Ecto neural progenitor cell (in vitro differentiated cells): ENCODE data around the gene BAIAP3.
A peak's percentile ranks its signal among the peaks of the same experiment; 100 is the strongest.

Experiments used
- DNase-seq: peaks from one replicate; pipeline ENCODE4 v3.0.0-alpha.2; 2018; ENCODE audit warnings: low spot score

The BAIAP3 gene

DNA sequence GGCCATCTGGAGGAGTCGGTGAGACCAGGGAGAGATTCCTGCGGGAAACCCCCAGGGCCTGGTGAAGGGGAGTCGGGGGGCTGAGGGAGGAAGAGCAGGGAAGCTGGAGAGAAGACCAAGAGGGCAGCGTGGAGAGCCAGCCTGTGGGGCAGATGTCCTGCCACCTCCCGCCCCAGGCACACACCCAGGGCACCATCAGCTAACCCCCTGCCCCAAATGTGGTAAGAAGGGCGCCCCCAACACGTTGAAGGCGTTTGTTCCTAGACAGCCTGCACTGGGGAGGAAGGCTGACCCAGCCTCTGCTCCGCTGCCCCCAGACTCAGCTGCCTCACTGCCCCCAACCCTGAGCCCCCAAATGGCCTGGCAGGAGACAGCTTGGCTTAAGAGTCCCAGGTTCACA is 1.3 kb downstream of the BAIAP3 start:
- no peak for DNase-seq

DNA sequence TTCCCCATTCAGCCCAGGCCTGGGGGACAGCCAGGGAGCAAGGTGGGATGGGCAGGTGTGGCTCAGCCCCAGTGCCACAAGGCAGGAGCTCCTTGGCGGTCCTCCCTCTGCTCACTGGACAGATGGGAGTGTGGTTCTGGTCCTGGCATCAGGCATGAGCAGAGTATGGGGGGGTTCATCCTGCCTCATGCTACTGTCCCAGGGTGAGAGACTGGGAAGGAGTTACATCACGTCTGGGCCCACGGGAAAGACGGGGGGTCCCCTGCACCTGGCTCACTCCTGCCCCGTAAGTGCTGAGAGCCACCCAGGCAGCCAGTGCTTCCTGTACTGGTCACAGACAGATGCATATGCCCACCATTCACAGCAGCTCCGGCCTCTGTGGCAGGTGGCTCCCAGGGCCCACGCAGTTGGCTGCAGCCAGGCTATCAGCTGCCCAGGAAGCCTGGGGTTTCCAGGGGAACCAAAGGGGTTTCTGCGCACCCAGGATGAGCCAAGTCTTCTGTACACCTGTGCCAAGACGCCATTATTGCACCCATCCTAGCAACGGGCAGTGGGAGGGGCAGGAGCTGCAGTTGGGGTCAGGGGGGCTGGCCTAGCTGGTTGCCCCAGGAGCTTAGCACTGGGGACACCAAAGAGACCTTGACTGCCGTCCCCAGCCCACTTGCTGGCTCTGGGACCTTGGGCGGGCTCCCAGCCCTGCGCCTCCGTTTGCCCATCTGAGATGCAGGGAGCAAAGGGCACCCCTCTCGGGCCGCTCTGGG is 1.9 kb downstream of the BAIAP3 start:
- DNase-seq, result no peak

DNA sequence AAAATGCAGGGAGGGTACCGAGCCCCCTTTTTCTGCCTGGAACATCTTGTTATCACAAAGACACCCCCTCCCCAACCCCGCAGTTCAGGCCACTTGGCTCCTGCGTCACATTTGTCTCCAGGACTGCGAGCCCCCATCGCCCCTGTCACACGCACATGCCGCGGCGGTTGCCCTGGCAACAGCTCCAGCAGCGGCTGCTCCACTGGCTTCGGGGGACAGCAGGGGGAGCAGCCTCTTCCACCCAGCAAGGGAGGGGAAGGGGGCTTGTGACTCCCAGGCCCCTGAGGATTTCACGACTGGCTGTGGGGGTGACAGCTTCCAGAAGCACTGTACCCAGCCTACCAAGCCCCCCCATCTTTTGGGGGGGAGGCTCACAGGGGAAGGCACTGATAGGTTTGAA is 2.6 kb downstream of the BAIAP3 start:
- DNase-seq, result peak; percentile 85

DNA sequence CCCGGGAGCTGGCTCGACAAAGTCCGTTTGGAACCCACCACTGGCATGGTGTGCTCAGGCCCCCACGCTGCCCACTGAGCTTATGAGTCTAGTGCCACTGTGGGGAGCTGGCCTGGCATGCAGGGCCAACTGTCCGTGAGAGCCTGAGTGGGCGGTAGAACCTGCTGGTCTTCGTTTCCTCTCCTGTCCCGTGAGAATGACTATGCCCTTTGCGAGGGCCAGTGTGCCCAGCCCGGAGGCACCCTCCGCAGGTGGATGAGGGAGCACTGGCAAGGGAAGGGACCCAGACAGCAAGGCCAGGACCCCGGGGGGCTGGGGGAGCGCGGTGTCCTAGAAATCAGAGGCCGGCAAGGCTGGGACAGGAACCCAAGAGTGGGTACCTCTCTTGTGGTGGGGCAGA is 3.2 kb downstream of the BAIAP3 start:
- DNase-seq, result no peak

DNA sequence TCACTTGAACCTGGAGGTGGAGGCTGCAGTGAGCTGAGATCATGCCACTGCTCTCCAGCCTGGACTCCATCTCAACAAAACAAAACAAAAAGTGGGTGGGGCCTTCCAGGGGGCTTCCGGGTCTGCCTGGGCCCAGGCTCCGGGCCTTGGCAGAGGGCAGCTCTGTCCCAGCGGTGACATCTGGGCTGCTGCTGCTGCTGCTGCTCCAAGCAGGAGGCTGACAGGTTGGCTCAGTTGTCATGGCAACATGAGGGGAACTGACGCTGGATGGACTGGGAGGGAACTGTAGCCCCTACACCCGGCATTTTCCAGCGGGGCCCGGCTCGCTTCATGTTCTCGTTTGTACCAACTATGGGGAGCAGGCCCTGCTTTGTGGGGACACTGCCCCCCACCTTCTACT is 4.0 kb downstream of the BAIAP3 start:
- no peak for DNase-seq

DNA sequence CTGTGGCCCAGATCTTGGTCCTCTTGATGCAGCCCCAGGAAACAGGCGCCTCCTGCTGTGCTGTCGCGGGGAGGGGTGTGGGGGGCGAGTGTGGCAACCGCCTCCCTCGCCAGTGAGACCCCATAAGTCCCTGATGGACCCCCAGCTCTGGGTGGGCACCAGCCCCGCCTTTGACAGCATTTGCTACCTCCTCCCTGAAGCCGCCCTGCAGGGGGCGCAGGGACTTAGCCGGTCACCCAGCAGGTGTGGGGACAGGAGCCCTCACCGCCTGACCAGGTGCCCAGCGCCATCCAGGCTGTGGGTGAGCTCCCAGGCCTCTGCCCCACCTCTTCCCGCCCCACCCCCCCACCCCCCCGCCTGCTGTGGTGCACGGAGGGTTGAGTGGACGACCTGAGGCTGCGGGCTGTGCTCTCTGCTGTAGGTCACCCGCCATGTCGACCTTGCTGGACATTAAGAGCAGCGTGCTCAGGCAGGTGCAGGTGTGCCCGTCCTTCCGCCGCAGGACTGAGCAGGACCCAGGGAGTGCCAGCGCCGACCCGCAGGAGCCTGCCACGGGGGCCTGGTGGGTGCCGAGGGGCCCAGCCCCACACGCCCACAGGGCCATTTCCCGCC is 4.8 kb downstream of the BAIAP3 start:
- no peak for DNase-seq

DNA sequence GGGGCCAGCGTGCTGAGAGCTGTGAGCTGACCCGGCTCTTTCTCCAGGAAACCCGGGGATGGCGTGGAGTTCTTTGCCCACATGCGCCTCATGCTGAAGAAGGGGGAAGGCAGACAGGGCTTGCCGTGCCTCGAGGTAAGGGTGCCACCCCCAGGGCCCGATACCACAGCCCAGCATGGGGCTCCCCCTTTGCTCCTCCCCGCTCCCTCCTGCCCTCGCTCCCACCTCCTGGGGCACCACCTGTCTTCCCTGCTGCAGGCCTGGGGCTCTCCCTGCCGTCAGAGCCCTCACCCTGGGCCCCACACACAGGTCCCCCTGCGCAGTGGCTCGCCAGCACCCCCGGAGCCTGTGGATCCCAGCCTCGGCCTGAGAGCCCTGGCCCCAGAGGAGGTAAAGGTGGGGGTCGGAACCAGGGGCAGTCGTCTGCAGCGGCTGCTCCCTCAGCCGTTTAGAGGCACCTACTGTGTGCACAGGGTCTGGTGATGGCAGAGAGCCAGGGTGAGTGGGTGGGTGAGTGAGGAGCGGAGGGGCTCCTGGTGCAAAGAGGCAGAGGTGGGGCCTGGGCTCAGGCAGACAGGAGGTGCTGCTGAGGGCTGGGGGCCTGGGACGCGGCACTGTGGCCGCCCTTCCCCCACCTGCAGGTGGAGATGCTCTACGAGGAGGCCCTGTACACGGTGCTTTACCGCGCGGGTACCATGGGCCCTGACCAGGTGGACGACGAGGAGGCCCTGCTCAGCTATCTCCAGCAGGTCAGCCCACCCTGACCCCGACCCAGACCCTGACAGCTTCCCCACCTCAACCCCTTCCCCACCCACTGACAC is 5.6 kb downstream of the BAIAP3 start:
- no peak for DNase-seq

DNA sequence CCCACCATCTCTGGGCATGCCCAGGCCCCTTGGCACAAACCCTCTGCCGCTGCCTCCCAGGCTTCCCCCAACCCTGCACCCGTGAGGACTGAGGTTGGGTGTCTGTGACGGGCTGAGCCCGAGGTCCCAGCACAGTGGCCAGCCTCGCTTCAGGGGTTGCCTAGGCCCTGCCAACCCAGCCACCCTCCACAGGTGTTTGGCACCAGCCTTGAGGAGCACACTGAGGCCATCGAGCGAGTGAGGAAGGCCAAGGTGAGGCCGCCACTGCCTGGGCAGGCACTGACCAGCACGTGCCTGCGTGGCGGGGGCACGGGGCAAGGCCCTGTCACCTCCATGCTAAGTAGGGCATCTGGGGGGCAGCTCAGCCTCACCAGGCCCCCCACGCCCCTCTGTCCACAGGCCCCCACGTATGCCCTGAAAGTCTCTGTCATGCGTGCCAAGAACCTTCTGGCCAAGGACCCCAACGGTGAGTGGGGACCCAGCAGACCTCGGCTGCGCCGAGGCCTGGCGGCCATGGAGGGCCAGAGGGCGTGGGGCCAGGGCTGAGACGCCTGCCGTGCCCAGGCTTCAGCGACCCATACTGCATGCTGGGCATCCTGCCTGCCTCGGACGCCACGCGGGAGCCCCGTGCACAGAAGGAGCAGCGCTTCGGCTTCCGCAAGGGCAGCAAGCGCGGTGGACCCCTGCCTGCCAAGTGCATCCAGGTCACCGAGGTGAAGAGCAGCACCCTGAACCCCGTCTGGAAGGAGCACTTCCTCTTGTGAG is 7.5 kb downstream of the BAIAP3 start:
- DNase-seq, result no peak

DNA sequence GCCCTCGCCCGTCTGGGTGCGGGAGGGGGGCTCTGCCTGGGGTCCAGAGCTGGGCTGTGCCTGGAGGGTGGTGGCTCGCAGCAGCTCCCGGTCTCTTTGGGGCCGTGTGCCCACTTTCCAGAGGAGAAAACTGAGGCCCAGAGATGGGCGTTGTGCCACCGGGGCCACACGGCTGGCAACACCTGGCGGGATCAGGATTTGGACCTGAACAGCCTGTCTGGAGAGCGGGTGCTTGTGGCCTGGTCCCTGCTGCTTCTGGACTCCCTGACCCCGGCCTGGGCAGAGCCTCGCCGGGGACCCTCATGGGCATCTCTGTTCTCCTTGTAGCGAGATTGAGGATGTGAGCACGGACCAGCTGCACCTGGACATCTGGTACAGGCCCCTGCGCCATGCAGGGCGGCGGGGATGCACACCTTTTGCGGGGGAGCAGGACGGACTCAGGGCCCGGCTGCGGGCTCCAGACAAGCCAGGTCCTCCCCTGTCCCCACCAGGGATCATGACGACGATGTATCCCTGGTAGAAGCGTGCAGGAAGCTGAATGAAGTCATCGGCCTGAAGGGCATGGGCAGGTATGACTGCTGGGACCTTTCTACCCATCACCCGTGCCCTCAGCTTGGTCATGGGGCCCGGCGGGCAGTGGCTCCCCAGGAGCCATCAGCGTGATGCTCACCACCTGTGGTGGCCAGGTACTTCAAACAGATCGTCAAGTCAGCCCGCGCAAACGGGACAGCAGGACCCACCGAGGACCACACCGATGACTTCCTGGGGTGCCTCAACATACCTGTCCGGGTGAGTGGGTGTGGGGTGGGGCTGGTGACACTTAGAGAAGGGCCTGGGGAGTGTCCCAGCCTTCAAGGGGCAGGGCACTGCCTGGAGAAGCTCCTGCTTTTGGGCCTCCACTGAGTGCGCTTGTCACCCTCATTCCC is 8.3 kb downstream of the BAIAP3 start:
- no peak for DNase-seq

DNA sequence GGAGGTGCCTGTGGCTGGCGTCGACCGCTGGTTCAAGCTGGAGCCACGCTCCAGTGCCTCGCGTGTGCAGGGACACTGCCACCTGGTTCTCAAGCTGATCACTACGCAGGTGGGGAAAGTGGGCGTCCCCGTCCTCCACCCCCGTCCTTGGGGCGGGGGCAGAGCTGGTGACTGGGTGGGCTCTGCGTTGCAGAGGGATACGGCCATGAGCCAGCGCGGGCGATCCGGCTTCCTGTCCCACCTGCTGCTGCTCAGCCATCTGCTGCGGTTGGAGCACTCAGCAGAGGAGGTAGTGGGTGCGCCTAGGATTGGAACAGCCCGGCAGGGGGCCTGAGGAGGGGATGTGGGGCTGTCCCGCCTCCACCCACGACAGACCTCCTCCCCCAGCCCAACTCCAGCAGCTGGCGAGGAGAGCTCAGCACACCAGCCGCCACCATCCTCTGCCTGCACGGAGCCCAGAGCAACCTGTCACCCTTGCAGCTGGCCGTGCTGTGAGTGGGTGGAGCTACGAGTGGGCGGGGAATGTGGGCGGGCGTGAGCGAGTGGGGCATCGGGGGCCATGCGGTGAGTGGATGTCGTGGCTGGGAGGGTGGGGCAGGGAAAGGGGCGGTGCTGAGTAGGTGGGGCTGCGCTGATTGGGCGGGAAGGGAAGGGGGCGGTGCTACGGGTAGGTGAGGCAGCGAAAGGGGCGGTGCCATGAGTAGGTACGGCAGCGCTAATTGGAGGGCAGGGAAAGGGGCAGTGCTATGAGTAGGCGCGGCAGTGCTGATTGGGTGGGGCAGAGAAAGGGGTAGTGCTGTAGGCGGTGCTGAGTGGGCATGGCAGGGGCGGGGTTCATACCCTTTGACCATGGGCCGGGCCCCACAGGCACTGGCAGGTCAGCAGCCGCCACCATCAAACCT is 9.3 kb downstream of the BAIAP3 start:
- peak; percentile 99 for DNase-seq

DNA sequence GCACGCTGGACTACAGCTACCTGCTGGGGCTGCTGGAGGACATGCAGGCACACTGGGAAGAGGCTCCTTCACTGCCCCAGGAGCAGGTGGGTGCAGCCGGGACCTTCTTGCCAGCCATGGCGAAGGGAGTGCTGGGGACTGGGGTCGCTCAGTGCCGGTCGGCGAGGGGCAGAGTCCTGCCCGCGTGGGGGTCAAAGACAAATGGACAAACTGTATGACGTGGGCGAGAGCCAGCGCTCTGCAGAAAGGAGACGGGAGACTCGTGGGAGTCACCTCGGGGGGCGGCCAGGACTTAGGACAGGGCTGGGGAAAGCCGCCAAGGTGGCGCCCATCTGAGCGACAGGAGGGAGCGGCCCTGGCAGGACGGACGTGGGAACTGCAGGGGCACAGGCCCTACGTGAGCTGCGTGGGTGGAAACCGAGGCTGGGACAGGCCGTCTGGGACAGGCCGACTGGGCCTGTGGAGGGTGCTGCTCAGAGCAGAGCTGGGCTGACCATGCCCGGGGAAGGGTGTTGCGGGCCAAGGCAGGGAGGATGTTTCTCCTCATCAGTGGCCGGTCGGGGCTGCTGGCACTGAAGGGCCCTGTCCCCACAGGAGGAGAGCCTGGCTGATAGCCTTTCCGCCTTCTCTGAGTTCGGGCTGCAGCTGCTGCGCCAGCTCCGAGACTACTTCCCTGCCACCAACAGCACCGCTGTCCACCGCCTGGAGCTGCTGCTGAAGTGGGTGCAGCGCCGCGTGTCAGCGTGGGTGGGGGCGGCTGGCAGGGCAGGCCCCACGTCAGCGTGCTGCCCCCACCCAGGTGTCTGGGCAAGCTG is 10.2 kb downstream of the BAIAP3 start:
- DNase-seq, result no peak

DNA sequence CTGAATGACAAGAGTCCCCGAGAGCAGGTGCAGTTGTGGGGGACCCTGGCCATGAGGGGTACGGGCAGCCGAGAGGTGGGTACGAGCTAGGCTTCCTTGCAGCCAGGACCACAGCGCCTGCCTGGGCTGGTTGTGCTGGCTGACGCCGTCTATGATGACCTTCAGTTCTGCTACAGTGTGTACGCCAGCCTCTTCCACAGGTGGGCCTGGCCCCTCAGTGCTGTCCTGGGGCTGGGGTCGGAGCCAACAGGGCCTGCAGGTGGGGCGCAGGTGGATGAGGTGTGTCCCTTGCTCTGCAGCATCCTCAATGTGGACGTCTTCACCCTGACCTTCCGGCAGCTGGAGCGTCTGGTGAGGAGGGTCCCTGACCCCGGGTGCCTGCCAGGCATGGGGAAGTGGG is 11.1 kb downstream of the BAIAP3 start:
- no peak for DNase-seq

DNA sequence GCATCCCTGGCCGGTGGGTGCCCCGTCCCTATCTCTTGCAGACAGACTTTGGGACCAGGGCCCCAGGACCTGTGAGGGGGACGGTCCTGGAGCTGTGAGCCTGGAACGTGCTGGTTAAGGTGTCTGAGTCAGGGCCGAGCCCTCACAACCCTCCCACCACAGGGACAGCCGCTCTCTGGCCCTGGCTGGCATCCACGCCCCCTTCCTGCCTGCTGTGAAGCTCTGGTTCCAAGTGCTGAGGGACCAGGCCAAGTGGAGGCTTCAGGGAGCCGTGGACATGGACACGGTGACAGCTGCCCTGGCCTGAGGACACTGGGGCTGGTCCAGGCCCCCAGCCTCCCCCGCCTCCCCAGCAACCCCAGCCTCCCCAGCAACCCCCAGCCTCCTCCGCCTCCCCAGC is 11.6 kb downstream of the BAIAP3 start:
- no peak for DNase-seq

DNA sequence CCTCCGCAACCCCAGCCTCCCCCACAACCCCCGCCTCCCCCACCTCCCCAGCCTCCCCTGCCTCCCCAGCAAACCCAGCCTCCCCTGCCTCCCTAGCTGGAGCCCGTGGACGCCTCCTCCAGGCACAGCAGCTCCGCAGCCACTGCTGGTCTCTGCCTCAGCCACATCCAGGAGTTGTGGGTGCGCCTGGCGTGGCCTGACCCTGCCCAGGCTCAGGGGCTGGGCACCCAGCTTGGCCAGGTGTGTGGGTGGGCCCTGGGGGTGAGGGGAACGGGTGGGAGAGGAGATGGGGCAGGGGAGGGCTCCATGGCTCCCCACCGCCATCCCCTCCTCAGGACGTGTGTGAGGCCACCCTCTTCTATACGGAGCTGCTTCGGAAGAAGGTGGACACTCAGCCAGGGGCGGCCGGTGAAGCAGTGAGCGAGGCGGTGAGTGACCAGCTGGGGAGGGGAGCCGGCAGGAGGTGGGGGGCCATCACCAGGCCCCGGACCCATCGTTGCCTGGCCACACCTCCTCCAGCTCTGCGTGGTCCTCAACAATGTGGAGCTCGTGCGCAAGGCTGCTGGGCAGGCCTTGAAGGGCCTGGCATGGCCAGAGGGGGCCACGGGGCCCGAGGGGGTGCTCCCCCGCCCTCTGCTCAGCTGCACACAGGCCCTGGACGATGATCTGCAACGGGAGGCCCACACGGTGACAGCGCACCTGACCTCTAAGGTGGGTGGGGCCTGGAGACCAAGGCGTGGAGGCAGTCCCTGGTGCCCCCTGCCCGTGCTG is 12.4 kb downstream of the BAIAP3 start:
- DNase-seq, result no peak

DNA sequence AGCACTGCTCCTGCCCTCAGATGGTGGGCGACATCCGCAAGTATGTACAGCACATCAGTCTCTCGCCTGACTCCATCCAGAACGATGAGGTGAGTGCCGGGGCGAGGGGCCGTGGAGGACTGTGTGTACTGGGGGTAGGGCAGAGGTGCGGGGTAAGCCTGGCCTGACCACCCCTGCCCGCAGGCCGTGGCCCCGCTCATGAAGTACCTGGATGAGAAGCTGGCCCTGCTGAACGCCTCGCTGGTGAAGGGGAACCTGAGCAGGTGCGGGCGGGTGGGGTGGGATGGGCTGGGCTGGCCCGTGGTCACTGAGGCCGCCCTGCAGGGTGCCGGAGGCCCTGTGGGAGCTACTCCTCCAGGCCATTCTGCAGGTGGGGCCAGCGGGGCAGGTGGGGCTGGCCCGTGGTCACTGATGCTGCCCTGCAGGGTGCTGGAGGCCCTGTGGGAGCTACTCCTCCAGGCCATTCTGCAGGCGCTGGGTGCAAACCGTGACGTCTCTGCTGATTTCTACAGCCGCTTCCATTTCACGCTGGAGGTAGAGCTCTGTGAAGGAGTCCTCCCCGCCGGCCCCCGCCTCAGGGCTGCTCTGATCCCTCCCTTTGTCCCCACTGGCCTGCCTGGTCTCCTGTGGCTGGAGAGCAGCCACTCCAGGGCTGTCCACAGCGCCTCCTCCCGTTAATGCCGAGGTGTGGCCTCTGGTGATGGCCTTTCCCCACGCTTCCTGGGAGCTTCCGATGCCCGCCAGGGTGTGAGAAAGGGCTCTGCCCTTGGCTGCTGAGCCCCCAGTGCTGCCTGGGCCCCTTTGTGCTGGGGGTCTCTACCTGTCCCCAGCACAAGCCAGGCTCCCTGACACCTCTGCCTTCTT is 13.2 kb downstream of the BAIAP3 start:
- no peak for DNase-seq

DNA sequence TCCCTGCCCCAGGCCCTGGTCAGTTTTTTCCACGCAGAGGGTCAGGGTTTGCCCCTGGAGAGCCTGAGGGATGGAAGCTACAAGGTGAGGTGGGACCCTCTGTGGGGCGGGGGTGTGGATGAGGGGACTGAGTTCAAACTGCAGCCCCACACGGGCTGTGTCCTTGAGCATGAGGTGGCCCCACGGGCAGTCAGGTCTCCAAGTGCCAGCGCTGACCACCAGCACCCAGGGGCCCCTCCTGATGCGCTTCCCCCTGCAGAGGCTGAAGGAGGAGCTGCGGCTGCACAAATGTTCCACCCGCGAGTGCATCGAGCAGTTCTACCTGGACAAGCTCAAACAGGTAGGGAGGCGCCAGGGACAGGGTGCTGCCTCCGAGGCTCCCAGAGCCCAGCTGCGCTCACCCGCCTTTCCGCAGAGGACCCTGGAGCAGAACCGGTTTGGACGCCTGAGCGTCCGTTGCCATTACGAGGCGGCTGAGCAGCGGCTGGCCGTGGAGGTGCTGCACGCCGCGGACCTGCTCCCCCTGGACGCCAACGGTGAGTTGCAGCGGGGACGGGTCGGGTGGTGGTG is 13.9 kb downstream of the BAIAP3 start:
- DNase-seq, result no peak

DNA sequence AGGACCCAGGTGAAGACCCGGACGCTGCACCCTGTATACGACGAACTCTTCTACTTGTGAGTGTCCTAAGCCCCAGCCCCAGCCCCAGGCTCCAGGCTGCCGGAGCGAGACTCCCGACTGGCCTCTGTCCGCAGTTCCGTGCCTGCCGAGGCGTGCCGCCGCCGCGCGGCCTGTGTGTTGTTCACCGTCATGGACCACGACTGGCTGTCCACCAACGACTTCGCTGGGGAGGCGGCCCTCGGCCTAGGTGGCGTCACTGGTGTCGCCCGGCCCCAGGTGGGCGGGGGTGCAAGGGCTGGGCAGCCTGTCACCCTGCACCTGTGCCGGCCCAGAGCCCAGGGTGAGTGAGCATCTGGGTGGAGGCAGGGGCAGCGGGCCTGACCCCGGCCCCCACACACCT is 14.5 kb downstream of the BAIAP3 start:
- DNase-seq, result no peak
